PC-9 (cell line): ENCODE data around the gene CAMKMT. TPM values are rescaled to one million over a fixed set of nuclear protein-coding genes. Genes with fewer than 3 reads are reported as not detected.
A peak's percentile ranks its signal among the peaks of the same experiment; 100 is the strongest.

Experiments
- BruUV-seq: library from RNA; stranded (reverse); fragments of 400-500 nt; replicated peaks from 2 replicates; lab custom pipeline; 2021; lab: Mats Ljungman, UMichigan
- CTCF ChIA-PET: fragments of 300-600 bp; sonication (Branson Sonifier 250); formaldehyde crosslinking; loops from one replicate; lab custom pipeline; 2022; ENCODE audit warnings: antibody characterized with exemption; lab: Charles Lee
- POLR2A ChIA-PET: fragments of 300-600 bp; sonication (Branson Sonifier 250); formaldehyde crosslinking; loops from one replicate; lab custom pipeline; 2022; ENCODE audit warnings: antibody characterized with exemption; ENCODE audit not compliant: unreplicated experiment; lab: Charles Lee
- DNase-seq, 2 experiments: peaks; one replicate each; pipeline versions ENCODE4 v3.0.0 to v3.0.0-alpha.2; 2015 to 2022; ENCODE audit warnings: mixed read lengths in 1 of 2
- H2AFZ ChIP-seq: fragments of 200-600 bp; sonication (generic); 2 replicates; pipeline ENCODE4 v1.8.1; 2017; ENCODE audit warnings: antibody characterized with exemption
- H3F3A ChIP-seq: fragments of 200-600 bp; sonication (generic); 2 replicates; pipeline ENCODE4 v1.8.1; 2017; ENCODE audit warnings: antibody characterized with exemption, mild to moderate bottlenecking, low read depth; ENCODE audit not compliant: insufficient read depth
- H3K27ac ChIP-seq: fragments of 200-600 bp; sonication (generic); 2 replicates; pipeline ENCODE4 v1.6.1; 2016; ENCODE audit warnings: mixed run types
- H3K27me3 ChIP-seq: fragments of 200-600 bp; sonication (generic); 2 replicates; pipeline ENCODE4 v1.6.1; 2016; ENCODE audit warnings: low read depth, mixed run types; ENCODE audit not compliant: insufficient read depth
- H3K36me3 ChIP-seq: fragments of 200-600 bp; sonication (generic); 2 replicates; pipeline ENCODE4 v1.6.1; 2016; ENCODE audit warnings: low read depth, mixed run types
- H3K4me1 ChIP-seq: fragments of 200-600 bp; sonication (generic); replicated peaks from 2 replicates; pipeline ENCODE4 v1.6.1; 2016; ENCODE audit warnings: mixed run types; ENCODE audit not compliant: insufficient read depth
- H3K4me2 ChIP-seq: fragments of 200-600 bp; sonication (generic); 2 replicates; pipeline ENCODE4 v1.6.1; 2017; ENCODE audit warnings: mixed run types
- H3K4me3 ChIP-seq: fragments of 200-600 bp; sonication (generic); 2 replicates; pipeline ENCODE4 v1.6.1; 2016; ENCODE audit warnings: mixed run types
- H3K79me2 ChIP-seq: fragments of 200-600 bp; sonication (generic); 2 replicates; pipeline ENCODE4 v1.6.1; 2017; ENCODE audit warnings: low read depth, mixed run types
- H3K9me2 ChIP-seq: fragments of 200-600 bp; sonication (generic); 2 replicates; pipeline ENCODE4 v1.8.1; 2017; ENCODE audit warnings: mild to moderate bottlenecking; ENCODE audit not compliant: insufficient read depth
- H3K9me3 ChIP-seq: fragments of 200-600 bp; sonication (generic); 2 replicates; pipeline ENCODE4 v1.8.1; 2016; ENCODE audit warnings: low read depth; ENCODE audit not compliant: insufficient read depth
- H4K20me1 ChIP-seq: fragments of 200-600 bp; sonication (generic); 2 replicates; pipeline ENCODE4 v1.8.1; 2017; ENCODE audit not compliant: insufficient read depth
- CTCF ChIP-seq: fragments of 200-600 bp; sonication (generic); conservative IDR thresholded peaks from 2 replicates; pipeline ENCODE4 v1.6.1; 2017; ENCODE audit warnings: mixed run types, antibody characterized with exemption, mild to moderate bottlenecking, moderate library complexity
- EZH2 ChIP-seq: fragments of 200-600 bp; sonication (generic); IDR thresholded peaks from 2 replicates; pipeline ENCODE4 v1.8.0; 2017; ENCODE audit warnings: antibody characterized with exemption, low read depth
- intact Hi-C: fragments of 100-400 bp; cut with micrococcal nuclease; formaldehyde crosslinking; loops from one replicate; pipeline ENCODE4 v1.10.0; 2022; ENCODE audit not compliant: unreplicated experiment
- total RNA-seq: library from RNA; stranded (reverse); gene quantifications from 2 replicates; pipeline ENCODE4 v1.2.3, GENCODE V29; 2021

CAMKMT gene
- total RNA-seq, 1 experiment from 2014 or later: 17.9 TPM

- Histone ChIP-seq H3K4me1 (peaks cover 10% of the 10 kb centered on the region), H2AFZ (no peak overlapping the region), H3K27ac (no peak overlapping the region), H4K20me1 (no peaks in the 10 kb centered on the region), H3K36me3 (no peaks in the 10 kb centered on the region), H3K4me2 (no peak overlapping the region), H3K27me3 (no peaks in the 10 kb centered on the region), H3K4me3 (no peak overlapping the region), H3K9me3 (no peaks in the 10 kb centered on the region), H3F3A (peaks cover 10% of the 10 kb centered on the region), H3K9me2 (no peaks in the 10 kb centered on the region), H3K79me2 (no peaks in the 10 kb centered on the region)
- POLR2A ChIA-PET: no interaction called here
- no peak for DNase-seq
- no peak for TF ChIP-seq EZH2
- no peak for TF ChIP-seq CTCF
- no TSS peak for BruUV-seq
- intact Hi-C loops: no loop called here
- CTCF ChIA-PET: no interaction called here
Observed at GRCh38 chr2:44487052-44487451, 125.3 kb downstream of the CAMKMT start.

GRCh38 chr2:44490726-44491125, 129.0 kb downstream of the CAMKMT start:
- TF ChIP-seq CTCF: no peak
- TF ChIP-seq EZH2: no peak
- peak in 1 of 2 experiments; percentile 75 for DNase-seq
- intact Hi-C loops: no loop called here

GRCh38 chr2:44494006-44494405, 132.3 kb downstream of the CAMKMT start:
- Histone ChIP-seq H3F3A (peaks cover 10% of the 10 kb centered on the region), H3K4me1 (peaks cover 37% of the 10 kb centered on the region), H2AFZ (no peak overlapping the region), H3K4me2 (peak overlapping the region; percentile 29), H3K36me3 (no peaks in the 10 kb centered on the region), H3K4me3 (no peak overlapping the region), H3K9me3 (no peaks in the 10 kb centered on the region), H3K9me2 (no peaks in the 10 kb centered on the region), H3K79me2 (no peaks in the 10 kb centered on the region), H4K20me1 (no peaks in the 10 kb centered on the region), H3K27me3 (no peaks in the 10 kb centered on the region), H3K27ac (peak overlapping the region; percentile 58)
- ChIA-PET CTCF (no interaction called here), POLR2A (no interaction called here)
- TF ChIP-seq EZH2: no peak
- DNase-seq: no peak
- intact Hi-C loops: no loop called here
- BruUV-seq: no TSS peak

More at GRCh38 chr2:44490726-44491125, 129.0 kb downstream of the CAMKMT start:
- Histone ChIP-seq H3K4me3 (no peak overlapping the region), H3K9me3 (no peaks in the 10 kb centered on the region), H3K27me3 (no peaks in the 10 kb centered on the region), H3F3A (peaks cover 10% of the 10 kb centered on the region), H3K79me2 (no peaks in the 10 kb centered on the region), H3K27ac (peak overlapping the region; percentile 9; the same call in 1 of the 2 replicates), H3K36me3 (no peaks in the 10 kb centered on the region), H4K20me1 (no peaks in the 10 kb centered on the region), H3K4me2 (no peak overlapping the region), H2AFZ (no peak overlapping the region), H3K9me2 (no peaks in the 10 kb centered on the region), H3K4me1 (peaks cover 37% of the 10 kb centered on the region)
- POLR2A ChIA-PET: no interaction called here
- no TSS peak for BruUV-seq
- CTCF ChIA-PET: interaction anchor here (0.6 to 1.4 kb wide), 2 partner anchors 11 to 445 kb away, joined by 5 to 19 read pairs; no protein-coding TSS in a partner anchor

GRCh38 chr2:44495035-44495434, 133.3 kb downstream of the CAMKMT start:
- H3K27me3 ChIP-seq: no peaks in the 10 kb centered on the region
- H3K9me3 ChIP-seq: no peaks in the 10 kb centered on the region
- no peak overlapping the region for H3K27ac ChIP-seq
- H3K4me1 ChIP-seq: peaks cover 37% of the 10 kb centered on the region
- POLR2A ChIA-PET: no interaction called here
- H3K79me2 ChIP-seq: no peaks in the 10 kb centered on the region
- peaks cover 10% of the 10 kb centered on the region for H3F3A ChIP-seq
- no peak overlapping the region for H3K4me2 ChIP-seq
- H3K9me2 ChIP-seq: no peaks in the 10 kb centered on the region
- no peak overlapping the region for H3K4me3 ChIP-seq
- BruUV-seq: no TSS peak
- no peaks in the 10 kb centered on the region for H3K36me3 ChIP-seq
- TF ChIP-seq CTCF: no peak
- TF ChIP-seq EZH2: no peak
- CTCF ChIA-PET: interaction anchor here (0.6 kb wide), 1 partner anchor 15 kb away, joined by 4 read pairs; no protein-coding TSS in a partner anchor
- DNase-seq: no peak
- no peaks in the 10 kb centered on the region for H4K20me1 ChIP-seq
- no peak overlapping the region for H2AFZ ChIP-seq
- intact Hi-C loops: no loop called here
